HG03060 (cell line): ENCODE results near the gene PTPRM.
"Not testable (repeated sequence)": the region's sequence is repeated elsewhere in the genome, so short reads cannot be mapped to it uniquely, and the experiment has no call there.

ENCODE experiments used
- ATAC-seq: cut with Tn5 transposase; IDR thresholded peaks from one replicate; pipeline ENCODE4 v1.9.1; 2021; ENCODE audit warnings: low read depth, moderate number of reproducible peaks; ENCODE audit not compliant: unreplicated experiment

Gene PTPRM

GRCh38 chr18:7966682-7967081 lies 399.6 kb downstream of the PTPRM start:
- not testable (repeated sequence) for ATAC-seq

- ATAC-seq = no peak
Observed at GRCh38 chr18:7974200-7974874, 407.2 kb downstream of the PTPRM start.

GRCh38 chr18:7977897-7978296 lies 410.8 kb downstream of the PTPRM start:
- ATAC-seq = no peak

- no peak for ATAC-seq
Observed at GRCh38 chr18:7978834-7979233, 411.7 kb downstream of the PTPRM start.

GRCh38 chr18:7979714-7980113 lies 412.6 kb downstream of the PTPRM start:
- no peak for ATAC-seq

- no peak for ATAC-seq
Observed at GRCh38 chr18:7980136-7980535, 413.0 kb downstream of the PTPRM start.

GRCh38 chr18:7980656-7981055 lies 413.5 kb downstream of the PTPRM start:
- ATAC-seq = no peak

- no peak for ATAC-seq
Observed at GRCh38 chr18:7982216-7982615, 415.1 kb downstream of the PTPRM start.

- ATAC-seq = no peak
Observed at GRCh38 chr18:7987284-7987976, 420.3 kb downstream of the PTPRM start.

- no peak for ATAC-seq
Observed at GRCh38 chr18:7990670-7991069, 423.6 kb downstream of the PTPRM start.

- ATAC-seq = no peak
Observed at GRCh38 chr18:8001711-8002301, 434.7 kb downstream of the PTPRM start.

GRCh38 chr18:8003878-8004675 lies 437.0 kb downstream of the PTPRM start:
- ATAC-seq = no peak

GRCh38 chr18:8004792-8005191 lies 437.7 kb downstream of the PTPRM start:
- ATAC-seq = no peak

- ATAC-seq = no peak
Observed at GRCh38 chr18:8005870-8006569, 438.9 kb downstream of the PTPRM start.

GRCh38 chr18:8006979-8007378 lies 439.9 kb downstream of the PTPRM start:
- no peak for ATAC-seq

- no peak for ATAC-seq
Observed at GRCh38 chr18:8008033-8008432, 440.9 kb downstream of the PTPRM start.

GRCh38 chr18:8011361-8011760 lies 444.2 kb downstream of the PTPRM start:
- no peak for ATAC-seq

- ATAC-seq = no peak
Observed at GRCh38 chr18:8011906-8012305, 444.8 kb downstream of the PTPRM start.

- no peak for ATAC-seq
Observed at GRCh38 chr18:8018701-8019331, 451.7 kb downstream of the PTPRM start.

GRCh38 chr18:8019600-8019999 lies 452.5 kb downstream of the PTPRM start:
- no peak for ATAC-seq
